ENCODE measurements around the gene AIPL1.

Gene AIPL1

DNA sequence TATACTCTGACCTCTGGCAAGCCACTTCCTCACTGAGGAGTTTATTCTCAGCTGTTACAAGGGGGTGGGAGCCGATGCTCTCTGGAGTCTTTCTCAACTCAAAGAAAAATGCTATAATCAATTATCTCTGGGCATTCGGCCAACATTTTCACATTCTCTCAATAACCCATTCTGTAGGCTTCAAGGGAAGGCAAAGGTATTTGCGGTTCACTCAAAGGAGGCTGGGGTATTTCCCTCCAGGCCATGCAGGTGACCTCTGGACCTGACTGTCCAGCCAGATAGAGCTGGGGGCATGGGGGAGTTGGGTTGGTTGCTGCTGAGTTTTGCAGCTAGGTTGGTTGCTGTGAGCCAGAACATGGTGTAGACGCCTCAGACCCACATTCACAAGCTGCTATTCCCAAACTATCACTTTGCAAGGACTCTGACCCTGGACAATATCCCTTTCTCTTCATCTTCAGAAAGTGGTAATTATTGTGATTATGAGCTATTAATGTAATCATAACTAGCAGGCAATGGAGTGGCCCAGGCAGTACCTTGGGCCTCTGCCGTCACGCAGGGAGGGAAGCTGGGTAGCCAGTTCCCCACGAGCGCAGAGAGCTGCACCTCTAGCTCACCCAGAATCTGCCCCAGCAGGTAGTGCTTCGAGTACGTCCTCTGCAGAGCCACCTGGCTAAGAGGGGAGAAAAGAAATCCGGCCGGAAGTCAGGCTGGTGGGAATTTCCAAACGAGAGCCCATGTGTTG is 42.1 kb downstream of the AIPL1 start:
- Histone ChIP-seq H3F3A (ENCODE audit: low read depth) (no peaks in the 10 kb centered on the region), H3K9me3 (ENCODE audit: insufficient read depth, low read depth, low read length) (no peaks in the 10 kb centered on the region), H3K4me1 (ENCODE audit: insufficient read depth, low read length, poor library complexity, severe bottlenecking) (no peaks in the 10 kb centered on the region), H3K4me2 (ENCODE audit: low read depth, low read length, poor library complexity, severe bottlenecking) (no peak overlapping the region), H4K20me1 (ENCODE audit: insufficient read depth, low read length, poor library complexity, severe bottlenecking) (no peaks in the 10 kb centered on the region), H3K9me2 (replicated peaks; ENCODE audit: low read depth, low read length) (no peaks in the 10 kb centered on the region), H3K27me3 (ENCODE audit: insufficient read depth, low read length, poor library complexity, severe bottlenecking) (no peaks in the 10 kb centered on the region), H3K4me3 (ENCODE audit: low read length, poor library complexity, severe bottlenecking) (no peak overlapping the region), H3K79me2 (ENCODE audit: insufficient read depth, low read length) (no peaks in the 10 kb centered on the region), H2AFZ (ENCODE audit: low read length) (no peak overlapping the region), H3K9ac (ENCODE audit: low read depth, low read length, poor library complexity, severe bottlenecking) (no peak overlapping the region), H3K36me3 (ENCODE audit: insufficient read depth, low read length) (no peaks in the 10 kb centered on the region)
- TF ChIP-seq, protein P1, sequence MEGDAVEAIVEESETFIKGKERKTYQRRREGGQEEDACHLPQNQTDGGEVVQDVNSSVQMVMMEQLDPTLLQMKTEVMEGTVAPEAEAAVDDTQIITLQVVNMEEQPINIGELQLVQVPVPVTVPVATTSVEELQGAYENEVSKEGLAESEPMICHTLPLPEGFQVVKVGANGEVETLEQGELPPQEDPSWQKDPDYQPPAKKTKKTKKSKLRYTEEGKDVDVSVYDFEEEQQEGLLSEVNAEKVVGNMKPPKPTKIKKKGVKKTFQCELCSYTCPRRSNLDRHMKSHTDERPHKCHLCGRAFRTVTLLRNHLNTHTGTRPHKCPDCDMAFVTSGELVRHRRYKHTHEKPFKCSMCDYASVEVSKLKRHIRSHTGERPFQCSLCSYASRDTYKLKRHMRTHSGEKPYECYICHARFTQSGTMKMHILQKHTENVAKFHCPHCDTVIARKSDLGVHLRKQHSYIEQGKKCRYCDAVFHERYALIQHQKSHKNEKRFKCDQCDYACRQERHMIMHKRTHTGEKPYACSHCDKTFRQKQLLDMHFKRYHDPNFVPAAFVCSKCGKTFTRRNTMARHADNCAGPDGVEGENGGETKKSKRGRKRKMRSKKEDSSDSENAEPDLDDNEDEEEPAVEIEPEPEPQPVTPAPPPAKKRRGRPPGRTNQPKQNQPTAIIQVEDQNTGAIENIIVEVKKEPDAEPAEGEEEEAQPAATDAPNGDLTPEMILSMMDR (conservative IDR thresholded peaks at IDR 0.05; ENCODE audit: low read length) = no peak

- Histone ChIP-seq H3K9me3 (ENCODE audit: insufficient read depth, low read depth, low read length) (no peaks in the 10 kb centered on the region), H3K4me2 (ENCODE audit: low read depth, low read length, poor library complexity, severe bottlenecking) (no peak overlapping the region), H3K9me2 (replicated peaks; ENCODE audit: low read depth, low read length) (no peaks in the 10 kb centered on the region), H3F3A (ENCODE audit: low read depth) (no peaks in the 10 kb centered on the region), H3K4me1 (ENCODE audit: insufficient read depth, low read length, poor library complexity, severe bottlenecking) (no peaks in the 10 kb centered on the region), H3K27me3 (ENCODE audit: insufficient read depth, low read length, poor library complexity, severe bottlenecking) (no peaks in the 10 kb centered on the region), H2AFZ (ENCODE audit: low read length) (no peak overlapping the region), H3K9ac (ENCODE audit: low read depth, low read length, poor library complexity, severe bottlenecking) (no peak overlapping the region), H3K36me3 (ENCODE audit: insufficient read depth, low read length) (no peaks in the 10 kb centered on the region), H3K79me2 (ENCODE audit: insufficient read depth, low read length) (no peaks in the 10 kb centered on the region), H4K20me1 (ENCODE audit: insufficient read depth, low read length, poor library complexity, severe bottlenecking) (no peaks in the 10 kb centered on the region), H3K4me3 (ENCODE audit: low read length, poor library complexity, severe bottlenecking) (no peak overlapping the region)
- TF ChIP-seq, protein P1 (conservative IDR thresholded peaks at IDR 0.05; ENCODE audit: low read length) = no peak
- no peak for TF ChIP-seq EZH2phosphoT487 (IDR thresholded peaks at IDR 0.05; ENCODE audit: borderline replicate concordance)
Measured at GRCh38 chr17:6388416-6388815, 46.5 kb downstream of the AIPL1 start.

GRCh38 chr17:6387858-6388257 is 47.1 kb downstream of the AIPL1 start:
- H3K9me2 ChIP-seq (replicated peaks; ENCODE audit: low read depth, low read length) = no peaks in the 10 kb centered on the region
- no peak overlapping the region for H2AFZ ChIP-seq (ENCODE audit: low read length)
- H3K79me2 ChIP-seq (ENCODE audit: insufficient read depth, low read length) = no peaks in the 10 kb centered on the region
- H3K4me1 ChIP-seq (ENCODE audit: insufficient read depth, low read length, poor library complexity, severe bottlenecking) = no peaks in the 10 kb centered on the region
- TF ChIP-seq EZH2phosphoT487 (IDR thresholded peaks at IDR 0.05; ENCODE audit: borderline replicate concordance) = no peak
- TF ChIP-seq, protein P1 (conservative IDR thresholded peaks at IDR 0.05; ENCODE audit: low read length) = no peak
- no peaks in the 10 kb centered on the region for H3K36me3 ChIP-seq (ENCODE audit: insufficient read depth, low read length)
- no peak overlapping the region for H3K4me2 ChIP-seq (ENCODE audit: low read depth, low read length, poor library complexity, severe bottlenecking)
- H3K9ac ChIP-seq (ENCODE audit: low read depth, low read length, poor library complexity, severe bottlenecking) = no peak overlapping the region
- H3F3A ChIP-seq (ENCODE audit: low read depth) = no peaks in the 10 kb centered on the region
- H3K27me3 ChIP-seq (ENCODE audit: insufficient read depth, low read length, poor library complexity, severe bottlenecking) = no peaks in the 10 kb centered on the region
- no peak overlapping the region for H3K4me3 ChIP-seq (ENCODE audit: low read length, poor library complexity, severe bottlenecking)
- no peaks in the 10 kb centered on the region for H3K9me3 ChIP-seq (ENCODE audit: insufficient read depth, low read depth, low read length)
- H4K20me1 ChIP-seq (ENCODE audit: insufficient read depth, low read length, poor library complexity, severe bottlenecking) = no peaks in the 10 kb centered on the region
